Epithelial cell of esophagus (primary cell): ENCODE measurements around the gene HIVEP1.
A peak's percentile ranks its signal among the peaks of the same experiment; 100 is the strongest.

ENCODE experiments used
- DNase-seq: peaks from one replicate; pipeline ENCODE4 v3.0.0; 2010; ENCODE audit warnings: low read depth
- H3K4me3 ChIP-seq: 2 replicates; pipeline ENCODE4 v1.5.1; 2011; ENCODE audit warnings: mild to moderate bottlenecking, low read length, control low read depth
- CTCF ChIP-seq: IDR thresholded peaks from 2 replicates; pipeline ENCODE4 v1.5.1; 2011; ENCODE audit warnings: low read depth, mild to moderate bottlenecking, low read length, control low read depth, inconsistent platforms; ENCODE audit not compliant: insufficient read depth; ENCODE audit errors: missing control alignments

HIVEP1 gene

GRCh38 chr6:12010635-12011275 lies 1.4 kb upstream of the HIVEP1 start:
- peak overlapping the region; percentile 72 for H3K4me3 ChIP-seq
- no peak for DNase-seq
- no peak for TF ChIP-seq CTCF

- TF ChIP-seq CTCF: no peak
- peak; percentile 99 for DNase-seq
- H3K4me3 ChIP-seq: peak overlapping the region; percentile 85
Observed at GRCh38 chr6:12011276-12012037, 655 bp upstream of the HIVEP1 start.

GRCh38 chr6:12012558-12013306 lies 620 bp downstream of the HIVEP1 start:
- peak; percentile 93 for DNase-seq
- H3K4me3 ChIP-seq: peak overlapping the region; percentile 85
- no peak for TF ChIP-seq CTCF

- H3K4me3 ChIP-seq: peak overlapping the region; percentile 85
- DNase-seq: no peak
- TF ChIP-seq CTCF: no peak
Observed at GRCh38 chr6:12013307-12013719, 1.2 kb downstream of the HIVEP1 start.

- no peak overlapping the region for H3K4me3 ChIP-seq
- peak; percentile 63 for DNase-seq
Observed at GRCh38 chr6:12014027-12014872, 2.1 kb downstream of the HIVEP1 start.

More at GRCh38 chr6:12014027-12014872, 2.1 kb downstream of the HIVEP1 start:
- TF ChIP-seq CTCF: no peak
